Chondrocyte (in vitro differentiated cells): ENCODE results near the gene FILIP1L. TPM values are rescaled to one million over a fixed set of nuclear protein-coding genes. Genes with fewer than 3 reads are reported as not detected.

Source experiments
- DNase-seq: peaks from one replicate; pipeline ENCODE4 v3.0.0; 2021; ENCODE audit warnings: mixed read lengths, low spot score
- H3K27ac Mint-ChIP-seq: one replicate; pipeline ENCODE4 v1.8.0; 2021; ENCODE audit warnings: mild to moderate bottlenecking, moderate library complexity, mixed read lengths; ENCODE audit not compliant: unreplicated experiment
- H3K27me3 Mint-ChIP-seq: 2 replicates; pipeline ENCODE4 v1.8.0; 2021; ENCODE audit warnings: low read depth, mixed read lengths
- H3K36me3 Mint-ChIP-seq: 2 replicates; pipeline ENCODE4 v1.8.0; 2021; ENCODE audit warnings: low read depth, mixed read lengths
- H3K4me1 Mint-ChIP-seq: 2 replicates; pipeline ENCODE4 v1.8.0; 2021; ENCODE audit warnings: low read depth, mild to moderate bottlenecking, mixed read lengths
- H3K4me3 Mint-ChIP-seq: one replicate; pipeline ENCODE4 v1.8.0; 2021; ENCODE audit warnings: mild to moderate bottlenecking, moderate library complexity, mixed read lengths; ENCODE audit not compliant: unreplicated experiment
- H3K9me3 Mint-ChIP-seq: 2 replicates; pipeline ENCODE4 v1.8.0; 2021; ENCODE audit warnings: low read depth, mixed read lengths
- CTCF ChIP-seq: fragments of 200-600 bp; sonication (generic); IDR thresholded peaks from 2 replicates; pipeline ENCODE4 v1.5.0; 2021; ENCODE audit warnings: antibody characterized with exemption, mild to moderate bottlenecking, moderate library complexity
- total RNA-seq: library from RNA; stranded (reverse); gene quantifications from 3 replicates; pipeline ENCODE4 v1.2.1, GENCODE V29; 2021

Gene FILIP1L
- total RNA-seq, 1 donor from 2014 or later = 122 TPM

DNA sequence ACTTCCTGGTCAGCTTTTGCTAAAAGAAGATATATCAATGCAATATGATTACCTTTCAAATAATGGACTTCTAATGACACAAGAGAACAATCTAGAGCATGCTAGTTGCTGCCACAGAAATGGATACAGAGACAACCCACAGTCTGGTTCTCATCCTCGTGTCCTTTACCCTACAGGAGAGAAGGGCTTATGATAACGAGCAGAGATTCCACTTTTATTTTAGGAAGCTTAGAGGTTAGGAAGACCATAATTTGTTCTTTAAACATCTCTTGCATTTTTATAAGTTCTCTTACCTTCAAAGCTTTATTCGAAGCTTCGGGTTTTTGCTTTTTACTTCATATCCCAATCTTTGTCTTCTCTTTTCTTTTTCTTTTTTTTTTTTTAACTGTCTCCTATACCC, 39.1 kb downstream of the FILIP1L start:
- no peaks in the 10 kb centered on the region for H3K9me3 Mint-ChIP-seq
- peaks cover 67% of the 10 kb centered on the region for H3K4me1 Mint-ChIP-seq
- H3K36me3 Mint-ChIP-seq = no peaks in the 10 kb centered on the region
- no peaks in the 10 kb centered on the region for H3K27me3 Mint-ChIP-seq
- DNase-seq = no peak
- peak overlapping the region; percentile 41 for H3K27ac Mint-ChIP-seq
- TF ChIP-seq CTCF = no peak
- no peak overlapping the region for H3K4me3 Mint-ChIP-seq

- Mint-ChIP-seq H3K4me3 (peak overlapping the region; percentile 54), H3K4me1 (peaks cover 78% of the 10 kb centered on the region), H3K27me3 (no peaks in the 10 kb centered on the region), H3K36me3 (no peaks in the 10 kb centered on the region), H3K27ac (peak overlapping the region; percentile 94), H3K9me3 (no peaks in the 10 kb centered on the region)
- no peak for DNase-seq
- no peak for TF ChIP-seq CTCF
Observed at GRCh38 chr3:100073714-100074307, 40.5 kb downstream of the FILIP1L start.

- H3K4me1 Mint-ChIP-seq = peaks cover 79% of the 10 kb centered on the region
- H3K27ac Mint-ChIP-seq = peak overlapping the region; percentile 94
- no peak for TF ChIP-seq CTCF
- no peaks in the 10 kb centered on the region for H3K27me3 Mint-ChIP-seq
- no peaks in the 10 kb centered on the region for H3K9me3 Mint-ChIP-seq
- no peaks in the 10 kb centered on the region for H3K36me3 Mint-ChIP-seq
- no peak overlapping the region for H3K4me3 Mint-ChIP-seq
- no peak for DNase-seq
Observed at GRCh38 chr3:100073049-100073713, 41.1 kb downstream of the FILIP1L start.

DNA sequence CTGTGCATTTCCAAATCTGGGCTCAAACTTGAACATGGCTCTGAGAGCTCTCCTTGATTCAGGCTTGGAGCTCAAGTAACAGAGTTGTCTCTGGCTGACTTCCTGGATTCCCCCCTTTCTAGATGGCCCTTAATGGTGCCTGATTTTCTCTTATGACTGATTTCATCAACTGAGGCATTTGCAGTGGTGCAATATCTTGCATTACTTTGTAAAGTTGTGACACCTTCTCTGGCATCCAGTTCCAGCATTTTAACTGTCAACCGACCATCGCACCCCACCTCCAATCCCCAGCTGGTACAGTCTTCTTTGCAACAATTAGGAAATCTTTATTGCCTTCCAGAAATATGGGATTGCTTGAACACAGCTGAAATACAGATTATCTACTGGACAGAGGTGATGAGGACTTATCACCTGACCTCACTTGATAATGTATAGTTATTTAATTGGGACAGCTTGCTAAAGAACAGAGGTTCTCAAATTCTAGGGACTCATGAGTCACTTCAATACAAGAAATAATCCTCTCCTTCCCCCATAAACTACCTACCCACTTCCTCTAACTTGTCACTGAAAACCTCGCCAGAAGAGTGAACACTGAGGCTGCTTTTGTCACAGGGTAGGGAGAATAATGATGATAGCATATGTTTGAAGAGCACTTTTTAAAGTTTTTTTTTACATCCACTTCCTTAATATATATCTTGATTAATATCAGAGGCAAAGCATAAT, 41.8 kb downstream of the FILIP1L start:
- no peaks in the 10 kb centered on the region for H3K27me3 Mint-ChIP-seq
- no peaks in the 10 kb centered on the region for H3K36me3 Mint-ChIP-seq
- no peaks in the 10 kb centered on the region for H3K9me3 Mint-ChIP-seq
- DNase-seq = no peak
- H3K4me1 Mint-ChIP-seq = peaks cover 79% of the 10 kb centered on the region
- no peak overlapping the region for H3K4me3 Mint-ChIP-seq
- no peak for TF ChIP-seq CTCF
- peak overlapping the region; percentile 94 for H3K27ac Mint-ChIP-seq

GRCh38 chr3:100069472-100069871, 44.8 kb downstream of the FILIP1L start:
- Mint-ChIP-seq H3K4me3 (no peak overlapping the region), H3K36me3 (no peaks in the 10 kb centered on the region), H3K27me3 (no peaks in the 10 kb centered on the region), H3K9me3 (no peaks in the 10 kb centered on the region), H3K27ac (no peak overlapping the region), H3K4me1 (peaks cover 77% of the 10 kb centered on the region)
- TF ChIP-seq CTCF = no peak
- DNase-seq = no peak
